Measurements from ENCODE around the gene CLASP1. TPM values are rescaled to one million over a fixed set of nuclear protein-coding genes. Genes with fewer than 3 reads are reported as not detected.

CLASP1 gene
- total and polyA plus RNA-seq, 2 of the 8 experiments (the other 6 are each of a cell fraction or from before 2014, with no cell fraction given): 7.3 to 53.9 TPM

DNA sequence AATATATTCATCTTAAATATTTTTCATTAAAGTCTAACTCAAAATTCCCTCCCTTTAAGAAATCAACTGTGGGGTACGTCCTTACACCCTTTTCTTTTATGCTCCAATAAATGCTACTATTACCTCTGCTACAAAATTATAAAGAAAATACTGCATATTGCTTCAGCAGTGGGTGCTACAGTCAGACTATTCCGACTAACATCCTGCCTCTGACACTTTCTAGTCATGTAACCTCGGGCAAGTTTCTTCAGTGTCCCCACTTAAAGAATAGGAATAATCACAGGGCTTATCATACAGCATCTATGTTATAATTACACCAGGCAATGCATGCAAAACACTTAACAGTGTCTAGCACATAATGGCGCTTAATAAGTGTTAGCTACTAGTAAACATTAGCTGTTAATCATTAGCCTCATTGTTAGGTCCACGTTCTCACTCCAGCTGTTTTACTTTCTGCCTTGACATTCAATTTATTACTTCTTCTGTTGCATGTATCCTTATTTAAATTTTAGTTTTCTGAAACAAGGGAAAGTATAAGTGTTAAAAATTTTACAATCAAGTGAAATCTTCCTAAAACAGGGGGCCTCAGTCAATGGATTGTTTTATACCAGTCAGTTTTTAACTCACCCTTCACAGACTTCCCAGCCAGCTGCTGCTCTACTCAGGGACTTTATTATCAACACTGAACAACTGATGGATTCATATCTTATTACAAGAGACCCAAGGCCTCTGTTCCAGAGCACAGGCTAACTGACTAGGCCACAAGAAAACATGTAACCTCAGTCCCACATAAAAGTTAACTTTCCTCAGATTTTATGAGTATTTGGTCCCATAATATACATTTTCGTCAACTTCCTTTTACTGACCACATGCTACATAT is 54.0 kb downstream of the CLASP1 start:
- Histone ChIP-seq H2AFZ (ENCODE audit: low read length) (no peak overlapping the region), H3K14ac (ENCODE audit: insufficient read length) (no peak overlapping the region), H2BK12ac (ENCODE audit: low read depth, low read length) (no peak overlapping the region), H3K4ac (replicated peaks; ENCODE audit: insufficient read length, low read depth, low read length) (no peak overlapping the region), H3K36me3 (ENCODE audit: control insufficient read depth in 2 of 4, insufficient read depth in 4 of 4, low read length in 3 of 4) (no peaks in the 10 kb centered on the region), H3K79me2 (ENCODE audit: control insufficient read depth in 1 of 2, insufficient read depth in 2 of 2, low read length in 2 of 2) (peaks cover 4 to 58% of the 10 kb centered on the region in 2 experiments; a peak in 3 of 4 replicates), H2BK120ac (replicated peaks; ENCODE audit: low read depth, low read length) (no peak overlapping the region), H3K79me1 (ENCODE audit: low read depth, low read length) (peaks cover 3% of the 10 kb centered on the region; the same call in 1 of the 2 replicates), H3K9ac (replicated peaks in 1 of 4; ENCODE audit: extremely low read depth in 1 of 4, low read depth in 3 of 4, low read length in 3 of 4) (no peak overlapping the region), H3K27me3 (replicated peaks in 1 of 4; ENCODE audit: control insufficient read depth in 3 of 4, extremely low read depth in 1 of 4, insufficient read depth in 3 of 4, low read length in 3 of 4) (no peaks in the 10 kb centered on the region), H4K5ac (ENCODE audit: insufficient read length, low read depth, low read length) (no peak overlapping the region), H3K4me2 (ENCODE audit: insufficient read depth in 1 of 2, low read depth in 2 of 2, low read length in 2 of 2) (no peak overlapping the region), H2BK15ac (ENCODE audit: low read length) (no peak overlapping the region), H3K4me1 (replicated peaks in 1 of 4; ENCODE audit: control insufficient read depth in 3 of 4, insufficient read depth in 4 of 4, low read length in 3 of 4) (peaks cover 0 to 3% (median 0%) of the 10 kb centered on the region in 4 experiments; a peak in 1 of 7 replicates), H3K56ac (replicated peaks; ENCODE audit: insufficient read length, low read depth, low read length) (no peak overlapping the region), H2BK20ac (ENCODE audit: low read length) (no peak overlapping the region), H4K20me1 (replicated peaks in 1 of 2; ENCODE audit: control insufficient read depth in 1 of 2, insufficient read depth in 2 of 2, low read length in 2 of 2) (peaks cover 4 to 7% of the 10 kb centered on the region in 2 experiments), H3K18ac (ENCODE audit: extremely low read depth, low read length) (no peak overlapping the region), H3K9me3 (ENCODE audit: insufficient read depth in 2 of 2, low read depth in 1 of 2, low read length in 1 of 2) (no peaks in the 10 kb centered on the region), H3K23ac (ENCODE audit: insufficient read length) (no peak overlapping the region), H2BK5ac (ENCODE audit: low read depth, low read length) (no peak overlapping the region), H3K23me2 (ENCODE audit: low read depth, low read length) (no peaks in the 10 kb centered on the region), H2AK5ac (ENCODE audit: low read depth, low read length) (no peak overlapping the region), H4K91ac (replicated peaks; ENCODE audit: insufficient read length, low read length) (no peak overlapping the region), H3K27ac (ENCODE audit: low read depth, low read length) (no peak overlapping the region), H3K4me3 (ENCODE audit: extremely low read depth in 1 of 4, insufficient read depth in 2 of 4, low read depth in 3 of 4, low read length in 4 of 4) (no peak overlapping the region), H4K8ac (ENCODE audit: extremely low read depth, insufficient read depth, low read length) (no peak overlapping the region)
- DNase-seq (ENCODE audit: low read depth in 1 of 2, low spot score in 2 of 2): no peak
- ChIA-PET CTCF (ENCODE audit: partially characterized antibody) (interaction anchor here (0.6 to 2.8 kb wide), 10 partner anchors 8 to 123 kb away, joined by 3 to 14 read pairs (median 6); no protein-coding TSS in a partner anchor), POLR2A (ENCODE audit: partially characterized antibody) (interaction anchor here (1.7 to 2.2 kb wide), 2 partner anchors 10 to 65 kb away, joined by 5 to 6 read pairs; partner anchors contain the start of gene RNU4ATAC)
- no peak for FAIRE-seq
- WGBS, 2 experiments (ENCODE audit: extremely low coverage in 1 of 2, insufficient coverage in 1 of 2, insufficient read length in 1 of 2, insufficient replicate concordance in 2 of 2, low coverage in 1 of 2, low lambda C conversion rate in 2 of 2, missing lambda C conversion rate in 1 of 2): 92% methylated on average over 6 of the region's 6 CpGs; no CpG with 5 or more reads in 1 of the 2 experiments
- TF ChIP-seq SP1 (IDR thresholded peaks at IDR 0.05; ENCODE audit: low read depth, low read length): no peak
- TF ChIP-seq TBP (IDR thresholded peaks at IDR 0.05; ENCODE audit: low read depth, low read length): no peak
- TF ChIP-seq EGR1 (IDR thresholded peaks at IDR 0.05; ENCODE audit: borderline replicate concordance, low read depth, low read length): no peak
- no peak for TF ChIP-seq CBX5 (IDR thresholded peaks at IDR 0.05; ENCODE audit: low read depth, low read length)

Data from H1 (cell line).